IMR-90 (cell line): ENCODE results near the gene IP6K1.

ENCODE experiments used
- CEBPB ChIP-seq: IDR thresholded peaks from 2 replicates; pipeline ENCODE4 v1.6.1; 2012; ENCODE audit warnings: low read depth, low read length, improper control_type of control experiment
- CTCF ChIP-seq: conservative IDR thresholded peaks from 2 replicates; pipeline ENCODE4 v1.5.1; 2012; ENCODE audit warnings: mild to moderate bottlenecking, low read depth, low read length, improper control_type of control experiment

GRCh38 chr3:49769286-49769915 is 16.9 kb downstream of the IP6K1 start:
- TF ChIP-seq CTCF (no peak), CEBPB (no peak)
